GM12891 (cell line): ENCODE data around the gene FAM193A.

ENCODE experiments used
- POLR2A ChIP-seq: IDR thresholded peaks from 2 replicates; pipeline ENCODE4 v1.6.1; 2011; ENCODE audit warnings: low read depth, low read length, control low read depth
- POLR2AphosphoS5 ChIP-seq: IDR thresholded peaks from 2 replicates; pipeline ENCODE4 v1.6.1; 2011; ENCODE audit warnings: low read depth, low read length, control low read depth

- TF ChIP-seq POLR2A (no peak), POLR2AphosphoS5 (no peak)
Measured at GRCh38 chr4:2716236-2716635, 179.8 kb downstream of the FAM193A start.
